Thyroid gland (tissue), 4 donors: Measurements from ENCODE around the gene TPCN2.

Experiments
- CTCF ChIP-seq, 6 experiments: fragments of 200-600 bp in 3 of 6; fragments of 450-650 bp in 3 of 6; sonication (generic) in 3 of 6; IDR thresholded peaks; one replicate each; pipeline ENCODE4 v1.5.1; 2016 to 2019; ENCODE audit warnings: antibody characterized with exemption in 6 of 6, mild to moderate bottlenecking in 2 of 6, inconsistent platforms in 1 of 6, moderate library complexity in 1 of 6
- POLR2A ChIP-seq, 2 donors: fragments of 450-650 bp; IDR thresholded peaks; one replicate each; pipeline ENCODE4 v1.6.1; 2017; ENCODE audit warnings: antibody characterized with exemption in 2 of 2, mild to moderate bottlenecking in 2 of 2, moderate library complexity in 1 of 2

- TF ChIP-seq POLR2A (IDR thresholded peaks at IDR 0.05) = no peak
- TF ChIP-seq CTCF (IDR thresholded peaks at IDR 0.05) = no peak
These were observed 120.7 kb downstream of the TPCN2 start for GRCh38 chr11:69169479-69169878.
